ENCODE measurements around the gene MGLL.
A peak's percentile ranks its signal among the peaks of the same experiment; 100 is the strongest.

The MGLL gene

GRCh38 chr3:127772827-127773751, 49.2 kb downstream of the MGLL start:
- DNase-seq (ENCODE audit: low read depth): no peak

- DNase-seq (ENCODE audit: low read depth): no peak
These were observed 50.0 kb downstream of the MGLL start for GRCh38 chr3:127772273-127772672.

GRCh38 chr3:127771746-127772145, 50.6 kb downstream of the MGLL start:
- DNase-seq (ENCODE audit: low read depth): no peak

- DNase-seq (ENCODE audit: low read depth): no peak
These were observed 51.5 kb downstream of the MGLL start for GRCh38 chr3:127770671-127771355.

- no peak for DNase-seq (ENCODE audit: low read depth)
These were observed 52.8 kb downstream of the MGLL start for GRCh38 chr3:127769284-127770081.

GRCh38 chr3:127768346-127769008, 53.8 kb downstream of the MGLL start:
- peak; percentile 98 for DNase-seq (ENCODE audit: low read depth)

- DNase-seq (ENCODE audit: low read depth): no peak
These were observed 55.2 kb downstream of the MGLL start for GRCh38 chr3:127767126-127767525.

- no peak for DNase-seq (ENCODE audit: low read depth)
These were observed 56.6 kb downstream of the MGLL start for GRCh38 chr3:127765735-127766134.

- peak; percentile 54 for DNase-seq (ENCODE audit: low read depth)
These were observed 57.4 kb downstream of the MGLL start for GRCh38 chr3:127764841-127765362.

GRCh38 chr3:127764301-127764700, 58.0 kb downstream of the MGLL start:
- no peak for DNase-seq (ENCODE audit: low read depth)

GRCh38 chr3:127763816-127764215, 58.5 kb downstream of the MGLL start:
- no peak for DNase-seq (ENCODE audit: low read depth)

- no peak for DNase-seq (ENCODE audit: low read depth)
These were observed 59.0 kb downstream of the MGLL start for GRCh38 chr3:127763337-127763736.

- no peak for DNase-seq (ENCODE audit: low read depth)
These were observed 59.6 kb downstream of the MGLL start for GRCh38 chr3:127762787-127763105.

GRCh38 chr3:127762077-127762786, 60.1 kb downstream of the MGLL start:
- no peak for DNase-seq (ENCODE audit: low read depth)

GRCh38 chr3:127761441-127761801, 60.9 kb downstream of the MGLL start:
- DNase-seq (ENCODE audit: low read depth): no peak

- no peak for DNase-seq (ENCODE audit: low read depth)
These were observed 61.4 kb downstream of the MGLL start for GRCh38 chr3:127760791-127761440.

- no peak for DNase-seq (ENCODE audit: low read depth)
These were observed 62.0 kb downstream of the MGLL start for GRCh38 chr3:127760361-127760760.

- no peak for DNase-seq (ENCODE audit: low read depth)
These were observed 62.5 kb downstream of the MGLL start for GRCh38 chr3:127759826-127760225.

- no peak for DNase-seq (ENCODE audit: low read depth)
These were observed 64.3 kb downstream of the MGLL start for GRCh38 chr3:127758013-127758412.

GRCh38 chr3:127755305-127755681, 67.0 kb downstream of the MGLL start:
- no peak for DNase-seq (ENCODE audit: low read depth)

All from HS-5 (cell line).